BLaER1 treated with 17β-estradiol and CSF1 and Interleukin-3, amounts not matched to agents 10 nM and 100 nM (cell line): ENCODE results near the gene CARD10.

Experiments used
- H3K27ac ChIP-seq, 11 experiments: shearing (Covaris generic); formaldehyde crosslinking; 2 replicates each; pipeline ENCODE4 v1.8.1; 2022
- H3K27me3 ChIP-seq, 11 experiments: shearing (Covaris generic); formaldehyde crosslinking; 2 replicates each; pipeline ENCODE4 v1.8.1; 2022
- H3K36me3 ChIP-seq, 11 experiments: shearing (Covaris generic); formaldehyde crosslinking; 2 replicates each; pipeline ENCODE4 v1.8.1; 2022
- H3K4me1 ChIP-seq, 10 experiments: shearing (Covaris generic); formaldehyde crosslinking; 2 replicates each; pipeline ENCODE4 v1.8.1; 2022
- H3K4me2 ChIP-seq, 11 experiments: shearing (Covaris generic); formaldehyde crosslinking; 2 replicates each; pipeline ENCODE4 v1.8.1; 2022
- H3K4me3 ChIP-seq, 10 experiments: shearing (Covaris generic); formaldehyde crosslinking; 2 replicates each; pipeline ENCODE4 v1.8.1; 2022
- H3K9ac ChIP-seq, 11 experiments: shearing (Covaris generic); formaldehyde crosslinking; 2 replicates each; pipeline ENCODE4 v1.8.1; 2022
- H3K9me3 ChIP-seq, 11 experiments: shearing (Covaris generic); formaldehyde crosslinking; replicated peaks in 1 of 11; 2 replicates each; pipeline ENCODE4 v1.8.1; 2022
- H4K20me1 ChIP-seq, 11 experiments: shearing (Covaris generic); formaldehyde crosslinking; 2 replicates each; pipeline ENCODE4 v1.8.1; 2022
- Cebpa-rat ChIP-seq, 11 experiments: shearing (Covaris generic); IDR thresholded peaks; 2 replicates each; pipeline ENCODE4 v1.8.1; 2022

The CARD10 gene

DNA sequence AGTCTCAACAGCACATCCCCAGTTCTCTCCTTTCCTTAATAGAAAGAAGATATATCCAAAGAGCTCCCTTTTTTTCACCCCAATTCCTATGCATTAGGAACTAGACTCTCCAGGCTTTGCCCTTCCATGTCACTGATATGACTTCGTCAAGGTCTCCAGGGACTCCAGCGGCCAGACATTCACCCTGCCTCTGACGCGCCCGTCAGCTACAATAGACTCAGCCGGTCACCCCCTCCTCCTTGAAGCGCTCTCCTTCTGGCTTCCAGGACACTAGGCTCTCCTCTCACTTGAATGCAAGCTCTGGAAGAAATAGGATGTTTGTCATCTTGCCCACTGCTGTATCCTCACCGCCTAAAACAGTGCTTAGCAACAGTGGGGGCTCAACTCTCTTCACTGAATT, 77.1 kb downstream of the CARD10 start:
- no peaks in the 10 kb centered on the region; a peak in 1 of 22 replicates for H4K20me1 ChIP-seq
- no peak overlapping the region for H3K27ac ChIP-seq
- no peak overlapping the region for H3K9ac ChIP-seq
- TF ChIP-seq Cebpa-rat (IDR thresholded peaks at IDR 0.05): no peak
- peaks cover 0 to 32% (median 15%) of the 10 kb centered on the region in 10 experiments; a peak in 12 of 20 replicates for H3K4me1 ChIP-seq
- no peaks in the 10 kb centered on the region; a peak in 1 of 22 replicates for H3K36me3 ChIP-seq
- H3K27me3 ChIP-seq: no peaks in the 10 kb centered on the region
- peaks cover 8 to 17% (median 13%) of the 10 kb centered on the region in 11 experiments for H3K9me3 ChIP-seq
- H3K4me2 ChIP-seq: peak overlapping the region in 5 of 11 experiments; percentile 13 to 59 (median 35); a peak in 5 of 22 replicates
- no peak overlapping the region for H3K4me3 ChIP-seq

DNA sequence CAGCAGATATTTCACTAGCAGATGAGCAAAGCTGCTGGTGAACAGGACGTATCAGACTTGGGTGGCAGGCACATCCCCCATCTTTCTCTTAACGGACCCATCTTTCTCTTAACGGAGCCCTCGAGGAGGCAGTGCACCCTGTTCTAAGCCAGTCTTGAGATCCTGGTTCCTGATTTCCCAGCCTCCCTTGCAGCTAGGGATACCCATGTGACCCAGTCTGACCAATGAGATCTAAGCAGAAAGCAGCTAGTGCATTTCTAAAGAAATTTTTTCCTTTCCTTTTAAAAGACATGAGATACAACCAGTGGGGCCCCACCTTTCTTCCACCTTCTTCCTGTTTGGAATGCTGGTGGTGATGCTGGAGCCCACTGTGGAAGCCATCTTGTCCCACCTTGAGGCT, 78.3 kb downstream of the CARD10 start:
- no peak overlapping the region for H3K4me2 ChIP-seq
- H3K9me3 ChIP-seq: peaks cover 8 to 17% (median 13%) of the 10 kb centered on the region in 11 experiments
- no peaks in the 10 kb centered on the region; a peak in 1 of 22 replicates for H4K20me1 ChIP-seq
- H3K27me3 ChIP-seq: no peaks in the 10 kb centered on the region
- peaks cover 0 to 19% (median 5%) of the 10 kb centered on the region in 10 experiments; a peak in 10 of 20 replicates for H3K4me1 ChIP-seq
- H3K36me3 ChIP-seq: no peaks in the 10 kb centered on the region; a peak in 1 of 22 replicates
- no peak overlapping the region for H3K4me3 ChIP-seq
- no peak overlapping the region for H3K27ac ChIP-seq
- no peak for TF ChIP-seq Cebpa-rat (IDR thresholded peaks at IDR 0.05)
- no peak overlapping the region for H3K9ac ChIP-seq
